Pancreas (tissue), 10 donors: ENCODE measurements around the gene TEX13D. TPM values are rescaled to one million over a fixed set of nuclear protein-coding genes. Genes with fewer than 3 reads are reported as not detected.
A peak's percentile ranks its signal among the peaks of the same experiment; 100 is the strongest.

Experiments used
- ATAC-seq, 4 donors: fragments of 200-7000 bp; cut with Tn5 transposase; one replicate each; pipeline versions ENCODE4 v1.8.0 to v1.9.1; 2020; ENCODE audit warnings: mild to moderate bottlenecking in 4 of 4, moderate library complexity in 4 of 4
- DNase-seq, 6 donors: peaks; one replicate each; pipeline ENCODE4 v3.0.0-alpha.2; 2020
- FAIRE-seq: peaks from 2 replicates; lab custom pipeline; 2012; peaks lifted over from hg19 to GRCh38; lab: Jason Lieb, UNC
- H3K27ac ChIP-seq, 4 donors: fragments of 200-600 bp; sonication (generic); 1 replicate in 3 of 4; 2 replicates in 1 of 4; pipeline versions ENCODE4 v1.5.0 to v1.8.0; 2020
- H3K27me3 ChIP-seq, 4 donors: fragments of 200-600 bp; one replicate each; pipeline ENCODE4 v1.8.0; 2021
- H3K36me3 ChIP-seq, 3 donors: fragments of 200-600 bp; sonication (generic) in 1 of 3; one replicate each; pipeline versions ENCODE4 v1.5.0 to v1.8.0; 2020 to 2021
- H3K4me1 ChIP-seq, 3 donors: fragments of 200-600 bp; one replicate each; pipeline ENCODE4 v1.8.0; 2021
- H3K4me3 ChIP-seq, 4 donors: fragments of 200-600 bp; sonication (generic) in 2 of 4; one replicate each; pipeline versions ENCODE4 v1.5.0 to v1.8.0; 2020 to 2021
- H3K9me3 ChIP-seq, 4 donors: fragments of 200-600 bp; one replicate each; pipeline ENCODE4 v1.8.0; 2021
- WGBS, 2 donors: extraction: QIAGEN DNeasy Blood & Tissue Kit; methylation state at CpG; one replicate each; pipeline ENCODE4 v1.1.7; 2013; 5-methylcytosine and 5-hydroxymethylcytosine counted together
- intact Hi-C, 3 donors: fragments of 100-400 bp; cut with DNase I; formaldehyde crosslinking; loops; one replicate each; pipeline versions ENCODE4 v1.11.1 to v1.14.2; 2022
- polyA plus RNA-seq, 2 donors: library from polyadenylated mRNA; stranded (reverse); fragments of 200-250 nt; gene quantifications; one replicate each; pipeline ENCODE4 v1.2.3, GENCODE V29; 2013
- total RNA-seq, 6 donors: library from RNA; stranded (reverse); fragmentation: NEBNext Ultra II Directional in 4 of 6; extraction: Animal tissue kit (Norgen Biotek cat#: 25700) in 4 of 6; gene quantifications; one replicate each; pipeline versions ENCODE4 v1.2.1 to v1.2.4, GENCODE V29; 2021 to 2023
- TF ChIP-seq, protein P1 (sequence below), 4 donors: fragments of 200-600 bp; sonication (generic) in 3 of 4; IDR thresholded peaks; one replicate each; pipeline versions ENCODE4 v1.5.0 to v1.8.0; 2021; ENCODE audit warnings: antibody characterized with exemption in 4 of 4
- donor health status: healthy with polysubstance abuse.
- donor health status: DM: no; HTN: no; CAD: no; lungs with moderate emphysema.
- donor health status: DM: no; HTN: no; CAD: no.
- donor health status: control.
- donor health status: control.
- donor health status: Bipolar disorder and iron deficiency.
- donor health status: DM: yes; HTN: yes; CAD: no.
- donor health status: DM: no; HTN: no; CAD: no.
- donor health status: DM: no; HTN: no; CAD: no.
- donor health status: DM: yes; HTN: yes; CAD: no.

Gene TEX13D
- total and polyA plus RNA-seq, 8 donors, result 0.02 TPM; not detected in 7

DNA sequence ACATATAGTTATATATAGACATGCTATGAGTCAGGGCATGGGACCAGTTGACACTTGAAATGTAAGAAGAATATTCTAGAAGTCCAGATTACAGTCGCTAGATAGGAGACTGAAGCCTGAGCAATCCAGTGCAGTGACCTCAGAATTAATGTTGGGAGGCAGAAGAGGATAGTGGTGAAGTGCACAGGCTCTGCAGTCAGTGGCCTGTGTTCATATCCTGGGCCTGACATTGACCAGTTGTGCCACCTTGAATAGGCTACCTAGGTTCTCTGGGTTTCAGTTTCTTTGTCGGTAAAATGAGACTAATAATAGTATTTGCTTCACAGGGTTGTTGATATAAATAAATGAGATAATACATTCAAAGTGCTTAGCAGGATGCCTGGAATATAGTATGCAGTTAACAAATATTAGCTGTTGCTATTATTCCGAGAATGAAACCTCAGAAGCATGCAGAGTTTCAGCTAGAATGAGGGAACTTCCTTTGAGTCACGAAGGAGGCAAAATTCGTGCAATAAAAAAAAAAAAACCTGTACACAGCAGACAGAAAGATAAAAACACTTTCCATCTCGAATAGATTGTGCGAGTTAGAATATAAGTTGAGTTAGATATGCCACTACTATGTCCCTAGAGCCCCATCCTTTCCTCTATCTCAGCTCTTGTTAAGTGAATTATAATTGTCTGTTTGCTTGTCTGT, 9.9 kb downstream of the TEX13D start:
- H3K36me3 ChIP-seq, result no peaks in the 10 kb centered on the region
- no peak overlapping the region for H3K4me3 ChIP-seq
- ATAC-seq, result no peak
- no peaks in the 10 kb centered on the region for H3K4me1 ChIP-seq
- WGBS, 2 donors, result 55 to 74% methylated on average over 7 of the region's 7 CpGs
- TF ChIP-seq, protein P1, sequence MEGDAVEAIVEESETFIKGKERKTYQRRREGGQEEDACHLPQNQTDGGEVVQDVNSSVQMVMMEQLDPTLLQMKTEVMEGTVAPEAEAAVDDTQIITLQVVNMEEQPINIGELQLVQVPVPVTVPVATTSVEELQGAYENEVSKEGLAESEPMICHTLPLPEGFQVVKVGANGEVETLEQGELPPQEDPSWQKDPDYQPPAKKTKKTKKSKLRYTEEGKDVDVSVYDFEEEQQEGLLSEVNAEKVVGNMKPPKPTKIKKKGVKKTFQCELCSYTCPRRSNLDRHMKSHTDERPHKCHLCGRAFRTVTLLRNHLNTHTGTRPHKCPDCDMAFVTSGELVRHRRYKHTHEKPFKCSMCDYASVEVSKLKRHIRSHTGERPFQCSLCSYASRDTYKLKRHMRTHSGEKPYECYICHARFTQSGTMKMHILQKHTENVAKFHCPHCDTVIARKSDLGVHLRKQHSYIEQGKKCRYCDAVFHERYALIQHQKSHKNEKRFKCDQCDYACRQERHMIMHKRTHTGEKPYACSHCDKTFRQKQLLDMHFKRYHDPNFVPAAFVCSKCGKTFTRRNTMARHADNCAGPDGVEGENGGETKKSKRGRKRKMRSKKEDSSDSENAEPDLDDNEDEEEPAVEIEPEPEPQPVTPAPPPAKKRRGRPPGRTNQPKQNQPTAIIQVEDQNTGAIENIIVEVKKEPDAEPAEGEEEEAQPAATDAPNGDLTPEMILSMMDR (IDR thresholded peaks at IDR 0.05), result no peak
- FAIRE-seq, result no peak
- H3K27me3 ChIP-seq, result no peaks in the 10 kb centered on the region
- no peak for DNase-seq
- intact Hi-C loops, result no loop called here
- no peaks in the 10 kb centered on the region for H3K9me3 ChIP-seq
- H3K27ac ChIP-seq, result no peak overlapping the region

DNA sequence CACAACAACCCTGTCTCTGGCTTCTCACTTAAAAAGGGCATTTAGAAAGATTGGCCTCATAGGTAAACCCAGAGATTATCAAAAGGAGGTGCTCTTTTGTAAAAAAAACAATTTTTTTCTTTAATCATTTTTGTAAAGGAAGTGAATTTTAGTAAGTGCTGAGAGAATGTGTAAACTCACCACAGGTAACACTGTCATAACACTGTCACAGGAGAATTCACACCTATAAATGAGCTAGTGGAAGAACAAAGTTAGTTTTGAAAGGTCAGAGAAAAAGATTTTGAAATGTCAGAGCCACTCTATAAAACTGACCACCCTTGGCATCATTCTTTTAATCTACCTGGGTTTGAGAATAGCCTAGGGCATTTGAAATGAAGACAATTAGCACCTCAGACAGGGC, 10.6 kb downstream of the TEX13D start:
- no peaks in the 10 kb centered on the region for H3K9me3 ChIP-seq
- H3K27ac ChIP-seq, result no peak overlapping the region
- no peak overlapping the region for H3K4me3 ChIP-seq
- H3K27me3 ChIP-seq, result no peaks in the 10 kb centered on the region
- ATAC-seq (no peak), DNase-seq (no peak), FAIRE-seq (peak; percentile 5)
- no peaks in the 10 kb centered on the region for H3K4me1 ChIP-seq
- no peaks in the 10 kb centered on the region for H3K36me3 ChIP-seq
- intact Hi-C loops, result no loop called here
- TF ChIP-seq, protein P1 (IDR thresholded peaks at IDR 0.05), result no peak

DNA sequence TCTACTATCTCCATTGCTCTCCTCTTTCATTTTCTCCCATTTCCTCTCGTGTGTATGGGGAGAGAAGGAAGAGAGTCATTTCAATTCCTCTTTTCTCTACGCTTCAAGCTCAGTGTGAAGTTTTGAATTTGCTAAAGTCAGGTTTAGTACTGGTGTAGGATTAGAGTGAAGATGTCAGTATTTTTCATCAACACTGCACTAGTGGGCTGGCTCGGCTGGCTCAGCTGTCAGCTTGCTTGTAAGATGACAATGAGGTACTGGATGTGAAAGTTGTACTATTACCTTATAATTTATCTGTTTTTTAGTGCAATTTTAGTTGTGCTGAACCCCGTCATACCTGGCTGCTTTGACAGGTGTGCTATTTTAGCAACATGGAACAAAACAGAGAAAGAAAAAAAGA, 11.8 kb downstream of the TEX13D start:
- Histone ChIP-seq H3K4me3 (no peak overlapping the region), H3K9me3 (no peaks in the 10 kb centered on the region), H3K27me3 (no peaks in the 10 kb centered on the region), H3K27ac (no peak overlapping the region), H3K36me3 (no peaks in the 10 kb centered on the region), H3K4me1 (no peaks in the 10 kb centered on the region)
- TF ChIP-seq, protein P1 (IDR thresholded peaks at IDR 0.05), result no peak
- FAIRE-seq, result no peak
- intact Hi-C loops, result no loop called here
- no peak for ATAC-seq
- no peak for DNase-seq
- WGBS, 2 donors, result 57 to 59% methylated on average over 4 of the region's 4 CpGs

GRCh38 chrX:124346117-124346876, 13.8 kb downstream of the TEX13D start, which contains the start of gene SH2D1A:
Gene SH2D1A (plus strand): TSS chrX:124346563. CDS start chrX:124346643, 80 bp downstream.
- no peak within 1 kb of the TSS for H3K27ac ChIP-seq
- no peak within 1 kb of the TSS for H3K4me3 ChIP-seq
- H3K9me3 ChIP-seq, result no peaks in the 10 kb centered on the region
- DNase-seq (peak in 1 of 6 donors; percentile 35), ATAC-seq (no peak), FAIRE-seq (no peak)
- no peaks in the 10 kb centered on the region for H3K4me1 ChIP-seq
- no peaks in the 10 kb centered on the region for H3K36me3 ChIP-seq
- H3K27me3 ChIP-seq, result no peaks in the 10 kb centered on the region
- TF ChIP-seq, protein P1 (IDR thresholded peaks at IDR 0.05), result no peak
- WGBS, 2 donors, result 68 to 78% methylated on average over 19 of the region's 19 CpGs
- intact Hi-C loops, result no loop called here

GRCh38 chrX:124346877-124347241, 14.4 kb downstream of the TEX13D start:
- ATAC-seq, result no peak
- H3K9me3 ChIP-seq, result no peaks in the 10 kb centered on the region
- intact Hi-C loops, result no loop called here
- TF ChIP-seq, protein P1 (IDR thresholded peaks at IDR 0.05), result no peak
- no peaks in the 10 kb centered on the region for H3K36me3 ChIP-seq
- FAIRE-seq, result no peak
- WGBS, 2 donors, result 69 to 81% methylated on average over 15 of the region's 15 CpGs
- no peak overlapping the region for H3K27ac ChIP-seq
- H3K27me3 ChIP-seq, result no peaks in the 10 kb centered on the region
- DNase-seq, result no peak
- no peak overlapping the region for H3K4me3 ChIP-seq
- H3K4me1 ChIP-seq, result no peaks in the 10 kb centered on the region
